Measurements from ENCODE around the gene ABHD8. TPM values are rescaled to one million over a fixed set of nuclear protein-coding genes. Genes with fewer than 3 reads are reported as not detected.

The ABHD8 gene
- total and polyA plus RNA-seq, 2 of the 13 experiments (the other 11 are each of a cell fraction or from before 2014, with no cell fraction given): 6.3 to 7.2 TPM

GRCh38 chr19:17336872-17337674, 33.8 kb upstream of the ABHD8 start, which contains the start of gene GTPBP3 (continued):
- TF ChIP-seq, protein P1, sequence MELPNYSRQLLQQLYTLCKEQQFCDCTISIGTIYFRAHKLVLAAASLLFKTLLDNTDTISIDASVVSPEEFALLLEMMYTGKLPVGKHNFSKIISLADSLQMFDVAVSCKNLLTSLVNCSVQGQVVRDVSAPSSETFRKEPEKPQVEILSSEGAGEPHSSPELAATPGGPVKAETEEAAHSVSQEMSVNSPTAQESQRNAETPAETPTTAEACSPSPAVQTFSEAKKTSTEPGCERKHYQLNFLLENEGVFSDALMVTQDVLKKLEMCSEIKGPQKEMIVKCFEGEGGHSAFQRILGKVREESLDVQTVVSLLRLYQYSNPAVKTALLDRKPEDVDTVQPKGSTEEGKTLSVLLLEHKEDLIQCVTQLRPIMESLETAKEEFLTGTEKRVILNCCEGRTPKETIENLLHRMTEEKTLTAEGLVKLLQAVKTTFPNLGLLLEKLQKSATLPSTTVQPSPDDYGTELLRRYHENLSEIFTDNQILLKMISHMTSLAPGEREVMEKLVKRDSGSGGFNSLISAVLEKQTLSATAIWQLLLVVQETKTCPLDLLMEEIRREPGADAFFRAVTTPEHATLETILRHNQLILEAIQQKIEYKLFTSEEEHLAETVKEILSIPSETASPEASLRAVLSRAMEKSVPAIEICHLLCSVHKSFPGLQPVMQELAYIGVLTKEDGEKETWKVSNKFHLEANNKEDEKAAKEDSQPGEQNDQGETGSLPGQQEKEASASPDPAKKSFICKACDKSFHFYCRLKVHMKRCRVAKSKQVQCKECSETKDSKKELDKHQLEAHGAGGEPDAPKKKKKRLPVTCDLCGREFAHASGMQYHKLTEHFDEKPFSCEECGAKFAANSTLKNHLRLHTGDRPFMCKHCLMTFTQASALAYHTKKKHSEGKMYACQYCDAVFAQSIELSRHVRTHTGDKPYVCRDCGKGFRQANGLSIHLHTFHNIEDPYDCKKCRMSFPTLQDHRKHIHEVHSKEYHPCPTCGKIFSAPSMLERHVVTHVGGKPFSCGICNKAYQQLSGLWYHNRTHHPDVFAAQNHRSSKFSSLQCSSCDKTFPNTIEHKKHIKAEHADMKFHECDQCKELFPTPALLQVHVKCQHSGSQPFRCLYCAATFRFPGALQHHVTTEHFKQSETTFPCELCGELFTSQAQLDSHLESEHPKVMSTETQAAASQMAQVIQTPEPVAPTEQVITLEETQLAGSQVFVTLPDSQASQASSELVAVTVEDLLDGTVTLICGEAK (IDR thresholded peaks at IDR 0.05): peak; percentile 71
- TF ChIP-seq, protein P1 (CRISPR knock-in tag; IDR thresholded peaks at IDR 0.05): no peak; the same call in 1 of the 2 replicates
- peak; percentile 15; the same call in 1 of the 2 replicates for TF ChIP-seq ZNF263 (CRISPR knock-in tag; IDR thresholded peaks at IDR 0.05)
- TF ChIP-seq, protein P2, sequence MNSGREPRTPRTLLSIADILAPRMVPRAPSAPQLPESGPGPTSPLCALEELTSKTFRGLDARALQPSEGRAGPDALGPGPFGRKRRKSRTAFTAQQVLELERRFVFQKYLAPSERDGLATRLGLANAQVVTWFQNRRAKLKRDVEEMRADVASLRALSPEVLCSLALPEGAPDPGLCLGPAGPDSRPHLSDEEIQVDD (CRISPR knock-in tag; IDR thresholded peaks at IDR 0.05; ENCODE audit: borderline replicate concordance): no peak
- TF ChIP-seq ZNF605 (CRISPR knock-in tag; IDR thresholded peaks at IDR 0.05): peak; percentile 88
- TF ChIP-seq ZBTB7A (CRISPR knock-in tag; IDR thresholded peaks at IDR 0.05): peak; percentile 67; the same call in 1 of the 2 replicates
- no peak; the same call in 1 of the 2 replicates for TF ChIP-seq SNAPC2 (CRISPR knock-in tag; IDR thresholded peaks at IDR 0.05)
- no peak; the same call in 1 of the 2 replicates for TF ChIP-seq RFX1 (IDR thresholded peaks at IDR 0.05)
- no peak for TF ChIP-seq ZNF382 (CRISPR knock-in tag; IDR thresholded peaks at IDR 0.05; ENCODE audit: borderline replicate concordance)
- TF ChIP-seq NR3C1 (CRISPR knock-in tag; IDR thresholded peaks at IDR 0.05): no peak
- TF ChIP-seq ZNF12 (CRISPR knock-in tag; IDR thresholded peaks at IDR 0.05): 0 out of 2 replicates have a peak, but pooled peaks have one; percentile 11
- TF ChIP-seq, protein P3, sequence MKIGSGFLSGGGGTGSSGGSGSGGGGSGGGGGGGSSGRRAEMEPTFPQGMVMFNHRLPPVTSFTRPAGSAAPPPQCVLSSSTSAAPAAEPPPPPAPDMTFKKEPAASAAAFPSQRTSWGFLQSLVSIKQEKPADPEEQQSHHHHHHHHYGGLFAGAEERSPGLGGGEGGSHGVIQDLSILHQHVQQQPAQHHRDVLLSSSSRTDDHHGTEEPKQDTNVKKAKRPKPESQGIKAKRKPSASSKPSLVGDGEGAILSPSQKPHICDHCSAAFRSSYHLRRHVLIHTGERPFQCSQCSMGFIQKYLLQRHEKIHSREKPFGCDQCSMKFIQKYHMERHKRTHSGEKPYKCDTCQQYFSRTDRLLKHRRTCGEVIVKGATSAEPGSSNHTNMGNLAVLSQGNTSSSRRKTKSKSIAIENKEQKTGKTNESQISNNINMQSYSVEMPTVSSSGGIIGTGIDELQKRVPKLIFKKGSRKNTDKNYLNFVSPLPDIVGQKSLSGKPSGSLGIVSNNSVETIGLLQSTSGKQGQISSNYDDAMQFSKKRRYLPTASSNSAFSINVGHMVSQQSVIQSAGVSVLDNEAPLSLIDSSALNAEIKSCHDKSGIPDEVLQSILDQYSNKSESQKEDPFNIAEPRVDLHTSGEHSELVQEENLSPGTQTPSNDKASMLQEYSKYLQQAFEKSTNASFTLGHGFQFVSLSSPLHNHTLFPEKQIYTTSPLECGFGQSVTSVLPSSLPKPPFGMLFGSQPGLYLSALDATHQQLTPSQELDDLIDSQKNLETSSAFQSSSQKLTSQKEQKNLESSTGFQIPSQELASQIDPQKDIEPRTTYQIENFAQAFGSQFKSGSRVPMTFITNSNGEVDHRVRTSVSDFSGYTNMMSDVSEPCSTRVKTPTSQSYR (CRISPR knock-in tag; IDR thresholded peaks at IDR 0.05; ENCODE audit: borderline replicate concordance): peak; percentile 16; the same call in 1 of the 2 replicates
- TF ChIP-seq, protein P4, sequence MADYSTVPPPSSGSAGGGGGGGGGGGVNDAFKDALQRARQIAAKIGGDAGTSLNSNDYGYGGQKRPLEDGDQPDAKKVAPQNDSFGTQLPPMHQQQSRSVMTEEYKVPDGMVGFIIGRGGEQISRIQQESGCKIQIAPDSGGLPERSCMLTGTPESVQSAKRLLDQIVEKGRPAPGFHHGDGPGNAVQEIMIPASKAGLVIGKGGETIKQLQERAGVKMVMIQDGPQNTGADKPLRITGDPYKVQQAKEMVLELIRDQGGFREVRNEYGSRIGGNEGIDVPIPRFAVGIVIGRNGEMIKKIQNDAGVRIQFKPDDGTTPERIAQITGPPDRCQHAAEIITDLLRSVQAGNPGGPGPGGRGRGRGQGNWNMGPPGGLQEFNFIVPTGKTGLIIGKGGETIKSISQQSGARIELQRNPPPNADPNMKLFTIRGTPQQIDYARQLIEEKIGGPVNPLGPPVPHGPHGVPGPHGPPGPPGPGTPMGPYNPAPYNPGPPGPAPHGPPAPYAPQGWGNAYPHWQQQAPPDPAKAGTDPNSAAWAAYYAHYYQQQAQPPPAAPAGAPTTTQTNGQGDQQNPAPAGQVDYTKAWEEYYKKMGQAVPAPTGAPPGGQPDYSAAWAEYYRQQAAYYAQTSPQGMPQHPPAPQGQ (CRISPR knock-in tag; IDR thresholded peaks at IDR 0.05; ENCODE audit: borderline replicate concordance): no peak
